Stimulated activated CD8-positive, alpha-beta memory T cell treated with anti-CD3 and anti-CD28 coated beads, Interleukin-12 subunit alpha, Interleukin-12 subunit beta, amount 100 ng/mL, for 24 hours (primary cell): ENCODE measurements around the gene CNOT11.
"Not testable (repeated sequence)": the region's sequence is repeated elsewhere in the genome, so short reads cannot be mapped to it uniquely, and the experiment has no call there.

Source experiments
- DNase-seq: peaks from one replicate; pipeline ENCODE4 v3.0.0-alpha.2; 2020; ENCODE audit errors: extremely low read depth

Gene CNOT11

GRCh38 chr2:101310090-101310833 lies 57.6 kb downstream of the CNOT11 start:
- no peak for DNase-seq

GRCh38 chr2:101310834-101311695 lies 58.4 kb downstream of the CNOT11 start:
- DNase-seq = no peak

DNA sequence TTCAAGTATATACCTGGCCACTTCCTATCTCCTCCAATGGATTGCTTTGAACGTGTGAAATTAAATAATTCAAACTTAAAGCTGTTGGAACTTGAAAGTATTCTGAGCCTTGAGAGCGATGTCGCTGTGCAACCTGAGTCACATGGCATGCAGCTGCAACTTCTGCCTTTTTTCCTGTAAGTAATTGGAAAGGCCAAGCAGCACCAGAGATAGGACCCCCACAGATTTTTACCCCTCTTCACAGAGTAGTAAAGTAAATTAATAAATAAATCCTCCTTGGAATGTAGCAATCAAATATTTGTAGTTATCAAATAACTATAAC lies 59.0 kb downstream of the CNOT11 start:
- DNase-seq = no peak

DNA sequence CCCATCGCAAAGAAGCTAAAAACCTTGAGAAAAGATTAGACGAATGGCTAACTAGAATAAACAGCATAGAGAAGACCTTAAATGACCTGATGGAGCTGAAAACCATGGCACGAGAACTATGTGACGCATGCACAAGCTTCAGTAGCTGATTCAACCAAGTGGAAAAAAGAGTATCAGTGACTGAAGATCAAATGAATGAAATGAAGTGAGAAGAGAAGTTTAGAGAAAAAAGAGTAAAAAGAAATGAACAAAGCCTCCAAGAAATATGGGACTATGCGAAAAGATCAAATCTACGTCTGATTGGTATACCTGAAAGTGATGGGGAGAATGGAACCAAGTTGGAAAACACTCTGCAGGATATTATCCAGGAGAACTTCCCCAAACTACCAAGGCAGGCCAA lies 63.9 kb downstream of the CNOT11 start:
- DNase-seq = not testable (repeated sequence)
